WTC11 (cell line): Measurements from ENCODE around the gene RWDD2A. TPM values are rescaled to one million over a fixed set of nuclear protein-coding genes. Genes with fewer than 3 reads are reported as not detected.
A peak's percentile ranks its signal among the peaks of the same experiment; 100 is the strongest.

Experiments
- ATAC-seq: fragments of 200-7000 bp; cut with Tn5 transposase; 2 replicates; pipeline ENCODE4 v1.10.0; 2021; ENCODE audit warnings: mild to moderate bottlenecking, moderate library complexity
- CTCF ChIA-PET: fragments of 300-600 bp; sonication (Branson Sonifier 250); formaldehyde crosslinking; loops from one replicate; lab custom pipeline; 2021; ENCODE audit warnings: antibody characterized with exemption; lab: Charles Lee
- POLR2A ChIA-PET: fragments of 350-600 bp; sonication (Branson Sonifier 250); formaldehyde crosslinking; loops from one replicate; lab custom pipeline; 2021; ENCODE audit warnings: antibody characterized with exemption; lab: Charles Lee
- DNase-seq: peaks from one replicate; pipeline ENCODE4 v3.0.0; 2021; ENCODE audit warnings: low spot score
- H3K27ac Mint-ChIP-seq: 2 replicates; pipeline ENCODE4 v1.8.0; 2021; ENCODE audit warnings: mixed read lengths
- H3K27me3 Mint-ChIP-seq: 2 replicates; pipeline ENCODE4 v1.8.0; 2021; ENCODE audit warnings: low read depth, mild to moderate bottlenecking, moderate library complexity, mixed read lengths
- H3K36me3 Mint-ChIP-seq: 2 replicates; pipeline ENCODE4 v1.8.0; 2021; ENCODE audit warnings: mixed read lengths
- H3K4me1 Mint-ChIP-seq: 2 replicates; pipeline ENCODE4 v1.8.0; 2022; ENCODE audit warnings: mixed read lengths
- H3K4me3 Mint-ChIP-seq: 2 replicates; pipeline ENCODE4 v1.8.0; 2021; ENCODE audit warnings: mild to moderate bottlenecking, moderate library complexity, mixed read lengths
- H3K9me3 Mint-ChIP-seq: 2 replicates; pipeline ENCODE4 v1.8.0; 2021; ENCODE audit warnings: mixed read lengths
- CBFB ChIP-seq: sonication (generic); formaldehyde crosslinking; IDR thresholded peaks from 2 replicates; pipeline ENCODE4 v1.8.1; 2022; ENCODE audit warnings: mild to moderate bottlenecking, low read depth, missing genetic modification reagents
- CREM ChIP-seq: sonication (generic); formaldehyde crosslinking; IDR thresholded peaks from 2 replicates; pipeline ENCODE4 v1.8.1; 2022; ENCODE audit warnings: mild to moderate bottlenecking, missing genetic modification reagents, moderate library complexity
- MYBL2 ChIP-seq: sonication (generic); formaldehyde crosslinking; IDR thresholded peaks from 2 replicates; pipeline ENCODE4 v1.8.1; 2023; ENCODE audit warnings: mild to moderate bottlenecking, moderate library complexity, missing genetic modification reagents
- RORB ChIP-seq: fragments of 250-450 bp; sonication (Bioruptor Pico); IDR thresholded peaks from 2 replicates; pipeline ENCODE4 v1.9.0; 2021; ENCODE audit warnings: mild to moderate bottlenecking
- TCF7 ChIP-seq: sonication (generic); formaldehyde crosslinking; IDR thresholded peaks from 2 replicates; pipeline ENCODE4 v1.8.0; 2022; ENCODE audit warnings: mild to moderate bottlenecking, low read depth, missing genetic modification reagents, moderate library complexity
- ZBTB21 ChIP-seq: sonication (generic); formaldehyde crosslinking; IDR thresholded peaks from 2 replicates; pipeline ENCODE4 v1.8.1; 2023; ENCODE audit warnings: mild to moderate bottlenecking, missing genetic modification reagents, borderline replicate concordance
- ZNF317 ChIP-seq: sonication (generic); formaldehyde crosslinking; IDR thresholded peaks from 2 replicates; pipeline ENCODE4 v1.8.1; 2023; ENCODE audit warnings: low read depth, mild to moderate bottlenecking, moderate library complexity, missing genetic modification reagents, borderline replicate concordance
- total RNA-seq: library from RNA; stranded (reverse); gene quantifications from 3 replicates; pipeline ENCODE4 v1.2.3, GENCODE V29; 2021
- TF ChIP-seq, protein P1 (sequence below): fragments of 200-600 bp; IDR thresholded peaks from 2 replicates; pipeline ENCODE4 v1.8.0; 2022; ENCODE audit warnings: antibody characterized with exemption
- TF ChIP-seq, protein P2 (sequence below): fragments of 250-450 bp; sonication (Bioruptor Pico); IDR thresholded peaks from 2 replicates; pipeline ENCODE4 v1.9.0; 2021; ENCODE audit warnings: mild to moderate bottlenecking, borderline replicate concordance
- TF ChIP-seq, protein P3 (sequence below): sonication (generic); formaldehyde crosslinking; IDR thresholded peaks from 2 replicates; pipeline ENCODE4 v1.8.1; 2023; ENCODE audit warnings: mild to moderate bottlenecking, missing genetic modification reagents
- TF ChIP-seq, protein P4 (sequence below): sonication (generic); formaldehyde crosslinking; IDR thresholded peaks from 2 replicates; pipeline ENCODE4 v1.8.0; 2023; ENCODE audit warnings: missing genetic modification reagents, mild to moderate bottlenecking, borderline replicate concordance

The RWDD2A gene
- total RNA-seq, 1 experiment from 2014 or later, result 5.2 TPM

DNA sequence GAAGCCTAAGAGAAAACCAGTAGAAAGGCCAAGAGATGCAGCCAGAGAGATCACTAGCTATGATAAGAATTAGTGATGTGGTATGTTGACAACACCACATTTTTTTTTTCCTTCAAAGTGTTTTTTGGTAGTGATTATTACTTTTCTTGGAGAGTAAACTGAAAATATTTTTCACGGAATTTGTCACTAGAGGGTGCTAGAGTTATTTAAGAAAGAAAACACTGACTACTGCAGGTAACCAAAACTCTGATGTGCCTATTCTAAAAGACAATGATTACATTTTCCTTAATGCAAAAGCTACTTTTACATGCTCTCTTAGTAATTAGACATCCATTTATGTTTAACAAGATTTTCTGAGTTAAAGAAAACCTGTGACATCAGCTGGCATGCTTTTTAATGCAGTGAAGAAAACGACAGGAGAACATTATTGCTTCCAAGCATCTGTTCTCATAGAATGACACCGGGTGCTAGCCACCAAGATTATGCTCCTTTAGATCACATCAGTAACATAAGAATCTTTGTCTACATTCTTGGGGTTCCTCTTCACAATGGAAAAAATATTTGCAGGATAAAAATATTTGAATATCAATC is 28.8 kb downstream of the RWDD2A start:
- H3K36me3 Mint-ChIP-seq, result no peaks in the 10 kb centered on the region
- H3K9me3 Mint-ChIP-seq, result no peaks in the 10 kb centered on the region
- no peak overlapping the region for H3K27ac Mint-ChIP-seq
- POLR2A ChIA-PET, result no interaction called here
- no peak for ATAC-seq
- no peaks in the 10 kb centered on the region for H3K27me3 Mint-ChIP-seq
- H3K4me1 Mint-ChIP-seq, result no peaks in the 10 kb centered on the region
- CTCF ChIA-PET, result interaction anchor here (1.1 to 5.0 kb wide), 5 partner anchors 12 to 305 kb away, joined by 3 to 47 read pairs (median 3); partner anchors contain the start of genes PRSS35 and UBE3D
- TF ChIP-seq, protein P1, sequence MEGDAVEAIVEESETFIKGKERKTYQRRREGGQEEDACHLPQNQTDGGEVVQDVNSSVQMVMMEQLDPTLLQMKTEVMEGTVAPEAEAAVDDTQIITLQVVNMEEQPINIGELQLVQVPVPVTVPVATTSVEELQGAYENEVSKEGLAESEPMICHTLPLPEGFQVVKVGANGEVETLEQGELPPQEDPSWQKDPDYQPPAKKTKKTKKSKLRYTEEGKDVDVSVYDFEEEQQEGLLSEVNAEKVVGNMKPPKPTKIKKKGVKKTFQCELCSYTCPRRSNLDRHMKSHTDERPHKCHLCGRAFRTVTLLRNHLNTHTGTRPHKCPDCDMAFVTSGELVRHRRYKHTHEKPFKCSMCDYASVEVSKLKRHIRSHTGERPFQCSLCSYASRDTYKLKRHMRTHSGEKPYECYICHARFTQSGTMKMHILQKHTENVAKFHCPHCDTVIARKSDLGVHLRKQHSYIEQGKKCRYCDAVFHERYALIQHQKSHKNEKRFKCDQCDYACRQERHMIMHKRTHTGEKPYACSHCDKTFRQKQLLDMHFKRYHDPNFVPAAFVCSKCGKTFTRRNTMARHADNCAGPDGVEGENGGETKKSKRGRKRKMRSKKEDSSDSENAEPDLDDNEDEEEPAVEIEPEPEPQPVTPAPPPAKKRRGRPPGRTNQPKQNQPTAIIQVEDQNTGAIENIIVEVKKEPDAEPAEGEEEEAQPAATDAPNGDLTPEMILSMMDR, result peak; percentile 36
- no peak for TF ChIP-seq ZBTB21 (CRISPR knock-in tag)
- TF ChIP-seq, all 79 proteins: peak for 1
- no peak overlapping the region for H3K4me3 Mint-ChIP-seq
- DNase-seq, result no peak

DNA sequence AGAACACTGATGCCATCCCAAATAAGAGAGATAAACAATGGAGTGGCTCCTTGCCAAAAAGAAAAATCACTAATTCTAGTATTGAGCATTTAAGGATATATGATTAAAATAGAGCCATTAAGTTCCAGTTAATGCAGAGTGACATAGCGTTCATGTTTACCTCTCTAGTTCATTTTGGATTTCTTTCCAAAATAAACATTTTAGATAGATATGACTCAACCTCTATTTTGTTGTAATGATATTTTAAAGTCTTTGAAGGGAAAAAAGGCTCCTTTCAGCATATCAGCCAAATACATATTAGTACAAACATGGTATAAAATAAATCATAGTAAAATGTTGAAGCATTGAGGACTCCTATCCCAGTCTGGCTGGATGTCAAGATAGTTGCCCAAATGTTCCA is 33.4 kb downstream of the RWDD2A start:
- no peak for ATAC-seq
- Mint-ChIP-seq H3K27me3 (no peaks in the 10 kb centered on the region), H3K4me1 (no peaks in the 10 kb centered on the region)
- CTCF ChIA-PET, result no interaction called here
- TF ChIP-seq, protein P2, sequence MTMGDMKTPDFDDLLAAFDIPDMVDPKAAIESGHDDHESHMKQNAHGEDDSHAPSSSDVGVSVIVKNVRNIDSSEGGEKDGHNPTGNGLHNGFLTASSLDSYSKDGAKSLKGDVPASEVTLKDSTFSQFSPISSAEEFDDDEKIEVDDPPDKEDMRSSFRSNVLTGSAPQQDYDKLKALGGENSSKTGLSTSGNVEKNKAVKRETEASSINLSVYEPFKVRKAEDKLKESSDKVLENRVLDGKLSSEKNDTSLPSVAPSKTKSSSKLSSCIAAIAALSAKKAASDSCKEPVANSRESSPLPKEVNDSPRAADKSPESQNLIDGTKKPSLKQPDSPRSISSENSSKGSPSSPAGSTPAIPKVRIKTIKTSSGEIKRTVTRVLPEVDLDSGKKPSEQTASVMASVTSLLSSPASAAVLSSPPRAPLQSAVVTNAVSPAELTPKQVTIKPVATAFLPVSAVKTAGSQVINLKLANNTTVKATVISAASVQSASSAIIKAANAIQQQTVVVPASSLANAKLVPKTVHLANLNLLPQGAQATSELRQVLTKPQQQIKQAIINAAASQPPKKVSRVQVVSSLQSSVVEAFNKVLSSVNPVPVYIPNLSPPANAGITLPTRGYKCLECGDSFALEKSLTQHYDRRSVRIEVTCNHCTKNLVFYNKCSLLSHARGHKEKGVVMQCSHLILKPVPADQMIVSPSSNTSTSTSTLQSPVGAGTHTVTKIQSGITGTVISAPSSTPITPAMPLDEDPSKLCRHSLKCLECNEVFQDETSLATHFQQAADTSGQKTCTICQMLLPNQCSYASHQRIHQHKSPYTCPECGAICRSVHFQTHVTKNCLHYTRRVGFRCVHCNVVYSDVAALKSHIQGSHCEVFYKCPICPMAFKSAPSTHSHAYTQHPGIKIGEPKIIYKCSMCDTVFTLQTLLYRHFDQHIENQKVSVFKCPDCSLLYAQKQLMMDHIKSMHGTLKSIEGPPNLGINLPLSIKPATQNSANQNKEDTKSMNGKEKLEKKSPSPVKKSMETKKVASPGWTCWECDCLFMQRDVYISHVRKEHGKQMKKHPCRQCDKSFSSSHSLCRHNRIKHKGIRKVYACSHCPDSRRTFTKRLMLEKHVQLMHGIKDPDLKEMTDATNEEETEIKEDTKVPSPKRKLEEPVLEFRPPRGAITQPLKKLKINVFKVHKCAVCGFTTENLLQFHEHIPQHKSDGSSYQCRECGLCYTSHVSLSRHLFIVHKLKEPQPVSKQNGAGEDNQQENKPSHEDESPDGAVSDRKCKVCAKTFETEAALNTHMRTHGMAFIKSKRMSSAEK, result no peak
- TF ChIP-seq CBFB (CRISPR knock-in tag) (no peak), CREM (no peak), RORB (CRISPR knock-in tag) (no peak), ZNF317 (CRISPR knock-in tag) (no peak), TCF7 (CRISPR knock-in tag) (no peak), MYBL2 (CRISPR knock-in tag) (no peak)
- TF ChIP-seq, protein P3, sequence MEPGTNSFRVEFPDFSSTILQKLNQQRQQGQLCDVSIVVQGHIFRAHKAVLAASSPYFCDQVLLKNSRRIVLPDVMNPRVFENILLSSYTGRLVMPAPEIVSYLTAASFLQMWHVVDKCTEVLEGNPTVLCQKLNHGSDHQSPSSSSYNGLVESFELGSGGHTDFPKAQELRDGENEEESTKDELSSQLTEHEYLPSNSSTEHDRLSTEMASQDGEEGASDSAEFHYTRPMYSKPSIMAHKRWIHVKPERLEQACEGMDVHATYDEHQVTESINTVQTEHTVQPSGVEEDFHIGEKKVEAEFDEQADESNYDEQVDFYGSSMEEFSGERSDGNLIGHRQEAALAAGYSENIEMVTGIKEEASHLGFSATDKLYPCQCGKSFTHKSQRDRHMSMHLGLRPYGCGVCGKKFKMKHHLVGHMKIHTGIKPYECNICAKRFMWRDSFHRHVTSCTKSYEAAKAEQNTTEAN (CRISPR knock-in tag), result no peak
- TF ChIP-seq, protein P4, sequence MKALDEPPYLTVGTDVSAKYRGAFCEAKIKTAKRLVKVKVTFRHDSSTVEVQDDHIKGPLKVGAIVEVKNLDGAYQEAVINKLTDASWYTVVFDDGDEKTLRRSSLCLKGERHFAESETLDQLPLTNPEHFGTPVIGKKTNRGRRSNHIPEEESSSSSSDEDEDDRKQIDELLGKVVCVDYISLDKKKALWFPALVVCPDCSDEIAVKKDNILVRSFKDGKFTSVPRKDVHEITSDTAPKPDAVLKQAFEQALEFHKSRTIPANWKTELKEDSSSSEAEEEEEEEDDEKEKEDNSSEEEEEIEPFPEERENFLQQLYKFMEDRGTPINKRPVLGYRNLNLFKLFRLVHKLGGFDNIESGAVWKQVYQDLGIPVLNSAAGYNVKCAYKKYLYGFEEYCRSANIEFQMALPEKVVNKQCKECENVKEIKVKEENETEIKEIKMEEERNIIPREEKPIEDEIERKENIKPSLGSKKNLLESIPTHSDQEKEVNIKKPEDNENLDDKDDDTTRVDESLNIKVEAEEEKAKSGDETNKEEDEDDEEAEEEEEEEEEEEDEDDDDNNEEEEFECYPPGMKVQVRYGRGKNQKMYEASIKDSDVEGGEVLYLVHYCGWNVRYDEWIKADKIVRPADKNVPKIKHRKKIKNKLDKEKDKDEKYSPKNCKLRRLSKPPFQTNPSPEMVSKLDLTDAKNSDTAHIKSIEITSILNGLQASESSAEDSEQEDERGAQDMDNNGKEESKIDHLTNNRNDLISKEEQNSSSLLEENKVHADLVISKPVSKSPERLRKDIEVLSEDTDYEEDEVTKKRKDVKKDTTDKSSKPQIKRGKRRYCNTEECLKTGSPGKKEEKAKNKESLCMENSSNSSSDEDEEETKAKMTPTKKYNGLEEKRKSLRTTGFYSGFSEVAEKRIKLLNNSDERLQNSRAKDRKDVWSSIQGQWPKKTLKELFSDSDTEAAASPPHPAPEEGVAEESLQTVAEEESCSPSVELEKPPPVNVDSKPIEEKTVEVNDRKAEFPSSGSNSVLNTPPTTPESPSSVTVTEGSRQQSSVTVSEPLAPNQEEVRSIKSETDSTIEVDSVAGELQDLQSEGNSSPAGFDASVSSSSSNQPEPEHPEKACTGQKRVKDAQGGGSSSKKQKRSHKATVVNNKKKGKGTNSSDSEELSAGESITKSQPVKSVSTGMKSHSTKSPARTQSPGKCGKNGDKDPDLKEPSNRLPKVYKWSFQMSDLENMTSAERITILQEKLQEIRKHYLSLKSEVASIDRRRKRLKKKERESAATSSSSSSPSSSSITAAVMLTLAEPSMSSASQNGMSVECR (CRISPR knock-in tag), result no peak
- TF ChIP-seq, all 79 proteins: peak for 0
- no peak overlapping the region for H3K4me3 Mint-ChIP-seq
- POLR2A ChIA-PET, result no interaction called here
- no peaks in the 10 kb centered on the region for H3K36me3 Mint-ChIP-seq
- no peak overlapping the region for H3K27ac Mint-ChIP-seq
- DNase-seq, result no peak
- H3K9me3 Mint-ChIP-seq, result no peaks in the 10 kb centered on the region
